Nephron (organoid): ENCODE data around the gene APBA1.
A peak's percentile ranks its signal among the peaks of the same experiment; 100 is the strongest.

Experiments used
- H3K27ac Mint-ChIP-seq, 3 experiments: 2 replicates each; pipeline ENCODE4 v1.8.0; 2020; ENCODE audit warnings: mixed read lengths in 3 of 3, mild to moderate bottlenecking in 2 of 3, moderate library complexity in 1 of 3
- H3K27me3 Mint-ChIP-seq: 2 replicates; pipeline ENCODE4 v1.8.0; 2021; ENCODE audit warnings: low read depth, mild to moderate bottlenecking, moderate library complexity, mixed read lengths
- H3K36me3 Mint-ChIP-seq: 2 replicates; pipeline ENCODE4 v1.8.0; 2020; ENCODE audit warnings: low read depth, mixed read lengths
- H3K4me1 Mint-ChIP-seq: 2 replicates; pipeline ENCODE4 v1.8.0; 2020; ENCODE audit warnings: mixed read lengths
- H3K4me3 Mint-ChIP-seq, 3 experiments: 2 replicates each; pipeline ENCODE4 v1.8.0; 2020; ENCODE audit warnings: mild to moderate bottlenecking in 3 of 3, mixed read lengths in 3 of 3, moderate library complexity in 2 of 3
- H3K9me3 Mint-ChIP-seq: 2 replicates; pipeline ENCODE4 v1.8.0; 2020; ENCODE audit warnings: mixed read lengths
- CTCF ChIP-seq, 3 experiments: fragments of 200-600 bp; sonication (generic); IDR thresholded peaks; one replicate each; pipeline ENCODE4 v1.5.0; 2021; ENCODE audit warnings: antibody characterized with exemption in 3 of 3; ENCODE audit not compliant: unreplicated experiment in 3 of 3

The APBA1 gene

GRCh38 chr9:69643098-69643497, 29.1 kb downstream of the APBA1 start:
- TF ChIP-seq CTCF (IDR thresholded peaks at IDR 0.05; ENCODE audit: unreplicated experiment in 3 of 3), result no peak
- Mint-ChIP-seq H3K9me3 (peaks cover 13% of the 10 kb centered on the region), H3K4me1 (peaks cover 7% of the 10 kb centered on the region), H3K36me3 (no peaks in the 10 kb centered on the region), H3K4me3 (no peak overlapping the region), H3K27me3 (no peaks in the 10 kb centered on the region), H3K27ac (no peak overlapping the region)

GRCh38 chr9:69637817-69638200, 34.4 kb downstream of the APBA1 start:
- H3K27me3 Mint-ChIP-seq, result no peaks in the 10 kb centered on the region
- no peak overlapping the region for H3K27ac Mint-ChIP-seq
- no peak for TF ChIP-seq CTCF (IDR thresholded peaks at IDR 0.05; ENCODE audit: unreplicated experiment in 3 of 3)
- peaks cover 5% of the 10 kb centered on the region for H3K9me3 Mint-ChIP-seq
- no peaks in the 10 kb centered on the region for H3K4me1 Mint-ChIP-seq
- no peak overlapping the region for H3K4me3 Mint-ChIP-seq
- no peaks in the 10 kb centered on the region for H3K36me3 Mint-ChIP-seq

DNA sequence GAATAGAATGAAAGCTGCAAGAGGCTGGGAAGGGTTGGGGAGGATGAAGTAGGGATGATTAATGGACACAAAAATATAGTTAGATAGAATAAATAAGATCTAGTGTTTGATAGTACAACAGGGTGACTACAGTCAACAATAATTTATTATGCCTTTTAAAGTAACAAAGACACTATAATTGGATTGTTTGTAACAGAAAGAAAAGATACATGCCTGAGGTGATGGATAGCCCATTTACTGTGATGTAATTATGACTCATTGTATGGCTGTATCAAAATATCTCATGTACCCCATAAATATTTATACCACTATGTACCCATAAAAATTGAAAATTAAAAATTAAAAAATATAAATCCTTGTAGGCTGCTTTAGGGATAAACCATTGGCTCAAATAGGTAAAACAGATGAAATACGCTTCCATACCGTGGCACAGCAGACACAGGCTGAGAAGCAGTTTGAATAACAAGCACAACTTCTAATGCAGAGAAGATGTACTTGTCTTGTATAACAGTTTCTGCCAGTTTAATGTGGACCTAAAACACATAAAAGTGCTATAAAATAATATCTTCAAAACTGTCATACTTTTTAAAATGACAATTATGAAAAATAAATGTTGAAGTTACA, 34.9 kb downstream of the APBA1 start:
- no peaks in the 10 kb centered on the region for H3K36me3 Mint-ChIP-seq
- no peaks in the 10 kb centered on the region for H3K27me3 Mint-ChIP-seq
- TF ChIP-seq CTCF (IDR thresholded peaks at IDR 0.05; ENCODE audit: unreplicated experiment in 3 of 3), result no peak
- H3K9me3 Mint-ChIP-seq, result peaks cover 4% of the 10 kb centered on the region
- H3K4me1 Mint-ChIP-seq, result no peaks in the 10 kb centered on the region
- no peak overlapping the region for H3K4me3 Mint-ChIP-seq
- no peak overlapping the region for H3K27ac Mint-ChIP-seq

GRCh38 chr9:69633716-69634115, 38.5 kb downstream of the APBA1 start:
- Mint-ChIP-seq H3K27me3 (no peaks in the 10 kb centered on the region), H3K36me3 (no peaks in the 10 kb centered on the region), H3K4me1 (no peaks in the 10 kb centered on the region), H3K4me3 (no peak overlapping the region), H3K9me3 (no peaks in the 10 kb centered on the region), H3K27ac (no peak overlapping the region)
- no peak for TF ChIP-seq CTCF (IDR thresholded peaks at IDR 0.05; ENCODE audit: unreplicated experiment in 3 of 3)

- Mint-ChIP-seq H3K36me3 (no peaks in the 10 kb centered on the region), H3K27ac (no peak overlapping the region), H3K4me3 (no peak overlapping the region), H3K9me3 (no peaks in the 10 kb centered on the region), H3K4me1 (no peaks in the 10 kb centered on the region), H3K27me3 (no peaks in the 10 kb centered on the region)
- no peak for TF ChIP-seq CTCF (IDR thresholded peaks at IDR 0.05; ENCODE audit: unreplicated experiment in 3 of 3)
These were observed 39.4 kb downstream of the APBA1 start for GRCh38 chr9:69632768-69633167.

DNA sequence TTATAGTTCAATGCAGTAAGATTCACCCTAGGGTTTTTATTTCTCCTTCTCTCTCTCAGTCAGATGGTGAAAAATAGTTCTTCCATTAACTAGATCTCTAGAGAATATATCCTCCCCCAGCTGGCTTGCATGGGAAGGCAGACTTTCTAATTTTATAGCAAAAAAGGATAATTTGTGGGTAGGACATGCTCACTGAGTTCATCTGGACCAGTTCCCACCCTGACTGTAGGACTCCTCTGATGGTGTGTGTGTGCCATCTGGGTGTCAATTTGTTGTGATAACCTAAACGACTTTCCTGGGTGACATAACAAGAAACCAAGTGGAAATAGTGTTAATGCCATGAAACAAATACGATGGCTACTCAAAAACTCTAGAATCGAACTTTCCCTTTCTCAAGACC, 44.9 kb downstream of the APBA1 start:
- H3K27ac Mint-ChIP-seq, result peak overlapping the region; percentile 10 to 65 (median 29)
- H3K4me3 Mint-ChIP-seq, result no peak overlapping the region
- no peak for TF ChIP-seq CTCF (IDR thresholded peaks at IDR 0.05; ENCODE audit: unreplicated experiment in 3 of 3)
- no peaks in the 10 kb centered on the region for H3K9me3 Mint-ChIP-seq
- no peaks in the 10 kb centered on the region for H3K27me3 Mint-ChIP-seq
- no peaks in the 10 kb centered on the region for H3K36me3 Mint-ChIP-seq
- H3K4me1 Mint-ChIP-seq, result peaks cover 44% of the 10 kb centered on the region
